GM23248 (cell line): Measurements from ENCODE around the gene PALD1.

Experiments used
- EZH2 ChIP-seq: fragments of 200-600 bp; sonication (generic); IDR thresholded peaks from 2 replicates; pipeline ENCODE4 v1.6.1; 2018; ENCODE audit warnings: antibody characterized with exemption, mild to moderate bottlenecking; ENCODE audit not compliant: insufficient read depth, poor library complexity, severe bottlenecking
- EZH2phosphoT487 ChIP-seq: fragments of 200-600 bp; sonication (generic); IDR thresholded peaks from 2 replicates; pipeline ENCODE4 v1.6.1; 2018; ENCODE audit warnings: antibody characterized with exemption, moderate library complexity, mild to moderate bottlenecking, low read depth; ENCODE audit not compliant: insufficient read depth

DNA sequence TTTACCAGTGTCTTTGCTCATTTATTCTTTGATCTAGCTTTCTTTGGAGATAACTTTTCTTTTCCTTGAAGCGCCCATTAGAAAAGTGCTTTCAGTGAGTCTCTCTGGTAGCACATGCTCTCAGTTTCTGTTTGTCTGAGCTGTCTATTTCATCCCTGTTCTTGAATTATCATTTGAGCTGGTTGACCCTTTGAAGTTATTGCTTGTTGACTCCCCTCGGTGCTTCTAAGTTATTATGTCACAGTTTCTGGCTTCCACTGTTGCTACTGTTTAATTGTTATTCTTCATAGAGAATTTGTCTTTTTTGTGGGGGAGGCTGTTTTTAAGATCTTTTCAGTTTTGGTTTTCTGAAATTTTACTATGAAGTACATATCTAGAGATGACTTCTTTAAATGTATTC, 135.4 kb downstream of the PALD1 start:
- TF ChIP-seq EZH2 (no peak), EZH2phosphoT487 (no peak)
